ENCODE measurements around the gene OGFOD3.

GRCh38 chr17:82464567-82464929, 46.2 kb upstream of the OGFOD3 start:
- TF ChIP-seq, protein P1, sequence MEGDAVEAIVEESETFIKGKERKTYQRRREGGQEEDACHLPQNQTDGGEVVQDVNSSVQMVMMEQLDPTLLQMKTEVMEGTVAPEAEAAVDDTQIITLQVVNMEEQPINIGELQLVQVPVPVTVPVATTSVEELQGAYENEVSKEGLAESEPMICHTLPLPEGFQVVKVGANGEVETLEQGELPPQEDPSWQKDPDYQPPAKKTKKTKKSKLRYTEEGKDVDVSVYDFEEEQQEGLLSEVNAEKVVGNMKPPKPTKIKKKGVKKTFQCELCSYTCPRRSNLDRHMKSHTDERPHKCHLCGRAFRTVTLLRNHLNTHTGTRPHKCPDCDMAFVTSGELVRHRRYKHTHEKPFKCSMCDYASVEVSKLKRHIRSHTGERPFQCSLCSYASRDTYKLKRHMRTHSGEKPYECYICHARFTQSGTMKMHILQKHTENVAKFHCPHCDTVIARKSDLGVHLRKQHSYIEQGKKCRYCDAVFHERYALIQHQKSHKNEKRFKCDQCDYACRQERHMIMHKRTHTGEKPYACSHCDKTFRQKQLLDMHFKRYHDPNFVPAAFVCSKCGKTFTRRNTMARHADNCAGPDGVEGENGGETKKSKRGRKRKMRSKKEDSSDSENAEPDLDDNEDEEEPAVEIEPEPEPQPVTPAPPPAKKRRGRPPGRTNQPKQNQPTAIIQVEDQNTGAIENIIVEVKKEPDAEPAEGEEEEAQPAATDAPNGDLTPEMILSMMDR (IDR thresholded peaks at IDR 0.05) = no peak
- no peak for TF ChIP-seq POLR2AphosphoS5 (IDR thresholded peaks at IDR 0.05)
- no peak for TF ChIP-seq POLR2A (IDR thresholded peaks at IDR 0.05)
- no peak for TF ChIP-seq EP300 (IDR thresholded peaks at IDR 0.05)

Data from stomach (tissue), 4 donors.